HG03565 (cell line): ENCODE data around the gene USP31.

Experiments used
- ATAC-seq: cut with Tn5 transposase; IDR thresholded peaks from one replicate; pipeline ENCODE4 v1.9.1; 2021; ENCODE audit warnings: mild to moderate bottlenecking, moderate library complexity; ENCODE audit not compliant: unreplicated experiment

Gene USP31, protein sequence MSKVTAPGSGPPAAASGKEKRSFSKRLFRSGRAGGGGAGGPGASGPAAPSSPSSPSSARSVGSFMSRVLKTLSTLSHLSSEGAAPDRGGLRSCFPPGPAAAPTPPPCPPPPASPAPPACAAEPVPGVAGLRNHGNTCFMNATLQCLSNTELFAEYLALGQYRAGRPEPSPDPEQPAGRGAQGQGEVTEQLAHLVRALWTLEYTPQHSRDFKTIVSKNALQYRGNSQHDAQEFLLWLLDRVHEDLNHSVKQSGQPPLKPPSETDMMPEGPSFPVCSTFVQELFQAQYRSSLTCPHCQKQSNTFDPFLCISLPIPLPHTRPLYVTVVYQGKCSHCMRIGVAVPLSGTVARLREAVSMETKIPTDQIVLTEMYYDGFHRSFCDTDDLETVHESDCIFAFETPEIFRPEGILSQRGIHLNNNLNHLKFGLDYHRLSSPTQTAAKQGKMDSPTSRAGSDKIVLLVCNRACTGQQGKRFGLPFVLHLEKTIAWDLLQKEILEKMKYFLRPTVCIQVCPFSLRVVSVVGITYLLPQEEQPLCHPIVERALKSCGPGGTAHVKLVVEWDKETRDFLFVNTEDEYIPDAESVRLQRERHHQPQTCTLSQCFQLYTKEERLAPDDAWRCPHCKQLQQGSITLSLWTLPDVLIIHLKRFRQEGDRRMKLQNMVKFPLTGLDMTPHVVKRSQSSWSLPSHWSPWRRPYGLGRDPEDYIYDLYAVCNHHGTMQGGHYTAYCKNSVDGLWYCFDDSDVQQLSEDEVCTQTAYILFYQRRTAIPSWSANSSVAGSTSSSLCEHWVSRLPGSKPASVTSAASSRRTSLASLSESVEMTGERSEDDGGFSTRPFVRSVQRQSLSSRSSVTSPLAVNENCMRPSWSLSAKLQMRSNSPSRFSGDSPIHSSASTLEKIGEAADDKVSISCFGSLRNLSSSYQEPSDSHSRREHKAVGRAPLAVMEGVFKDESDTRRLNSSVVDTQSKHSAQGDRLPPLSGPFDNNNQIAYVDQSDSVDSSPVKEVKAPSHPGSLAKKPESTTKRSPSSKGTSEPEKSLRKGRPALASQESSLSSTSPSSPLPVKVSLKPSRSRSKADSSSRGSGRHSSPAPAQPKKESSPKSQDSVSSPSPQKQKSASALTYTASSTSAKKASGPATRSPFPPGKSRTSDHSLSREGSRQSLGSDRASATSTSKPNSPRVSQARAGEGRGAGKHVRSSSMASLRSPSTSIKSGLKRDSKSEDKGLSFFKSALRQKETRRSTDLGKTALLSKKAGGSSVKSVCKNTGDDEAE (N-terminal part only)

GRCh38 chr16:23149267-23149992 lies at the start of gene USP31:
TSS of gene USP31 (minus strand) at chr16:23149452. CDS start at chr16:23149270, 182 bp downstream.
- peak; percentile 93 for ATAC-seq

DNA sequence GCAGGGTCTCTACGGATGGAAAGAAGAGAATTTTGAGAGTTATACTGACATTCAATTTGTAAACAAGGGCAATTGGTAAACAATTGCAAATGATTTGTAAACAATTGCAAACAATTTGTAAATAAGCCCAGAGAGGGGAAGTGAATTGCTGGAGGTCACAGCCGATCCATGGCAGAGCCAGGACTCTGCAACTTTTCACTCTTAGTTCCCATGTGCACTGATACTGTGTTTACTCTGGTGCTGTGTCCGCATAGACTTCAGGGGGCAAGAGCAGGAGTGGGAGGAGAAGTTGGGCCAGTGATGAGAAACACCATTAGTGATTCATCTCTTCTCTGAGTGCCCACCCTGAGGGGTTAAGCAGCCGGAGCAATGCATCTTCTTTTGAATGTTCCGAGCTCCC lies 47.3 kb upstream of the USP31 start:
- ATAC-seq: no peak

DNA sequence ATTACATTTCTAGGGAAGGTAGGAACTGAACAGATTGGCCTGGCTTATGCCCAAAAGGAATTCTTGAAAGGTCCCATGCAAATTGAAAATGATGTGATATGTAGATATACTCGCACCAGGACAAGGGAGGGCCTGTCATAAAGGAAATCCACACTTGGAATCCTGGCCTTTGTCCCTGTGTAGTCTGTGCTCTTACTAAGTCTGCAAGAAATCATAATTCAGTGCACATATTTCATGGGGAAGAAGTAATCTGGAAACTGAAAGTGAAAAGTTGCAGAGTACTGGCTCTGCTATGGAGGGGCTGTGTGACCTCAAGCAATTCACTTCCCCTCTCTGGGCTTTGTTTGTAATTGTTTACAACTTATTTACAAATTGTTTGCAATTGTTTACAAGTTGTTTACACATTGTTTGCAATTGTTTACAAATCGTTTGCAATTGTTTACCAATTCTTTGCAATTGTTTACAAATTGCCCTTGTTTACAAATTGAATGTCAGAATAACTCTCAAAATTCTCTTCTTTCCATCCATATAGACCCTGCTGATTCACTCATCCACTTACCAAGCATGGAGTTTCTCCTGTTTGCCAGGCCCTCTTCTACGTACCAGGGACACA lies 46.2 kb upstream of the USP31 start:
- ATAC-seq: no peak

- no peak for ATAC-seq
Observed at GRCh38 chr16:23194497-23195221, 45.4 kb upstream of the USP31 start.

GRCh38 chr16:23188911-23189310 lies 39.7 kb upstream of the USP31 start:
- no peak for ATAC-seq

DNA sequence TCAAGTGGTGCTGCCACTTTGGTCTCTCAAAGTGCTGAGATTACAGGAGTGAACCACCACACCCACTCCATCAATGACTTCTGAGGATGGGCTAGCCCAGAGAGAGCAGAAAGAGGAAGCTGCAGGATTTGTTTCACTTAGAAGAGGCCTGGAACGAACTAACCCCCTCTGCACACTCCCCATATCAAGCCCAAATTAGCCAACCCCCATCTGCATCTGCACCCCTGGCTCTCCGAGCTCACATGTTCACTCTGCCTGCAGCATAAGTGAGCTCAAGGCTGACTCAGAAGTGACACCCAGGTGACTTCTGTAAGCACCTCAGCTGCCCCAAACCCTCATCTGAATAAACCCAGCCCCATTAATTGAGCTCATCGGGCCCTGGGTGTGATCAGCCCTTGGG lies 38.1 kb upstream of the USP31 start:
- no peak for ATAC-seq

GRCh38 chr16:23186171-23186570 lies 36.9 kb upstream of the USP31 start:
- ATAC-seq: no peak

DNA sequence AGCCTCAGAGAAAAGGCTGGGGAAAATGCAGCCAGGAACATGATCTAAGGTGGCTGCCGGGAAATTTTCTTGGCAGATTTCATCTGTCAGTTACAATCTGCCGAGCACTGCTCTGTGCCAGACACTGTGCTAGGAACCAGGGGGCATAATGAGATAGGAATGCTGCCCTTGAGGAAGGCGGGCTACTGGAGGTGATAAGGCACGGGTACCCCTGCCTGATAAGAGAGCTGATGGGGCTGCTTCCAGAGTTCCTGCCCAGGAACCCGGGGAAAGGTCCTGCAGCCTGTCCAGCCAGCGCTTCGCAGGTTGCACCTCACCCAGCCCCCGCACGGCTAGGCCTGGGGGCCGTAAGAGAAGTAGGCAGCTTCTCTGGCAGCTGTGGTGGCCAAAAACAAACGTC lies 36.4 kb upstream of the USP31 start:
- no peak for ATAC-seq

- ATAC-seq: no peak
Observed at GRCh38 chr16:23183543-23183862, 34.3 kb upstream of the USP31 start.

GRCh38 chr16:23182679-23183542 lies 33.7 kb upstream of the USP31 start, which contains the start of gene SCNN1G:
TSS of gene SCNN1G (plus strand) at chr16:23182745. CDS start at chr16:23186272, 3,527 bp downstream.
- no peak for ATAC-seq

DNA sequence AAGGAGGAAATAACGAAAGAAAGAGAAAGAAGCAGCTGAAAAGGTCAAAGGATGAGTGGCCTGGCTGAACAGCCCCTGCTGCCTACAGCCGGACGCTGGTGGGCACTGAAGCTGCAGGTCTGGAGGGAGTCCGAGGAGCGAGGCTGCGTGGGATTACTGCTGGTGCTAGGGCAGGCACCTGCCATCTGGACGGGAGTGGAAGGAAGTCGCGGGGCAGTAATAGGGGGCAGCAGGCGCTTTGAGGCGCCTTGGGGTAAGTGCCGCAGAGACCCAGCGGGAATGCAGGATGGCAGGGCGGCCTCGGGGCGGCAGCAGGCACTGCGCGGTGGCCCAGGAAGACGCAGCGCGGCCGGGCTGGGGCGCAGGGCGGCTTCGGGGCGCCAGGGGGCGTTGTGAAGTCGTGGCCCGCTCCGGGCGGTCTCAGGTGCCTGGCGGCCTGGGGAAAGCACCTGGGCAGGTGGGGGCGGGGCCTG lies 33.0 kb upstream of the USP31 start:
- ATAC-seq: peak; percentile 72

GRCh38 chr16:23181506-23181905 lies 32.3 kb upstream of the USP31 start:
- ATAC-seq: no peak

- ATAC-seq: no peak
Observed at GRCh38 chr16:23175651-23176050, 26.4 kb upstream of the USP31 start.

DNA sequence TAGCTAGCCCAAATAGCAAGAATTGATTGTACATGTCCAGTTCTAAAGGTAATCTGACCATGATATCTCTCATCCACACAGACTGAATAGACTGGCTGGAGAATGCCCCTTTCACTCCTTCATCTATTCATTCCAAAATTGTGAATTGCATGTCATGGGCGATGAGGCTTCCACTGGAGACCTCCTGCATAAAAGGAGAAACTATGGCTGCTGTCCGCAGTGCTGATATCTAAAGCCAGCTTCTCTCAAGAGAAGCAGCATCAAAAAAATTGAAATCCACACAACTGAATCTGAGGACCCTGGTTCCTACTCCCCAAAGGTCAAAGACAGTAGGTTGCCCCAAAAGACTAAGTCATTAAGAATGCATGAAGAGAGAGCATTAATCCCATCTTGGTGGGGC lies 25.4 kb upstream of the USP31 start:
- no peak for ATAC-seq

DNA sequence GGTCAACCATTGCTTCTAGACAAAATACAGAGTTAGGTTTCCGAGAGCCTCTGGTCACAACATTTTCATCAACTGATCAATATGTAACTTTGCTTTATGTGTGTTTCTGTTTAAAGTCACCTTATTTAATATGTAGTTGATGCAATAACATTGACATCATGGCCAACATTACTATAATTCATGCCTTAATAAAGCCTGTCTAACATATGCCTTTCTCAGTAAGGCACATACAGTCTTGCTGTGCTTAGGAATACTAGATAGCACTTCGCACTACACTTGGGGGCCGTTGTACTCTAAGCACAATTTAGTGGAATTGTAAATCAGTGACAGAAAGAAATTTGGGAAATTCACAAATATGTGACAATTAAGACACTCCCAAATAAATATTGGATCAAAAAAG lies 23.7 kb upstream of the USP31 start:
- ATAC-seq: no peak

DNA sequence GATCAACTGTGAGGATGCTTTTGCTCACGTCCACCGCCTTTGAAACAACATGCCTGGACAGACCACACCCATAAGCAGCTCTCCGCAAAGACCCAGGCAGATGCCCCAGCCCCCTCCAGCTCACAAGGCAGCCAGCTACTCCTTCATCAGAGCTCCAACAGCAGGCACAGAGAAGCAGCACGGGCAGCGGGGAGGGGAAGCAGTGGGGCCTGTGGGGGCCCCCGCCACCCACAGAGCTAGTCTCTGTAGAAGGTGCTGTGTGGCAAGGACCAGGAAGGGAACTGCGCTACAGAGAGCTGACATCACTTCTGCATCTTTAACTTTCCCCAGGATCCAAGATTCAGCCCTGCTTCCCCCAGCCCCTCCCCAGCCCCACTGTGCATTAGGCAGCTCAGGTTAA lies 23.3 kb upstream of the USP31 start:
- no peak for ATAC-seq

GRCh38 chr16:23164736-23165135 lies 15.5 kb upstream of the USP31 start:
- no peak for ATAC-seq

GRCh38 chr16:23163921-23164320 lies 14.7 kb upstream of the USP31 start:
- ATAC-seq: no peak
